ENCODE results near the gene CDK17. TPM values are rescaled to one million over a fixed set of nuclear protein-coding genes. Genes with fewer than 3 reads are reported as not detected.

CDK17 gene
- polyA plus RNA-seq, 1 donor: 28.8 TPM

- DNase-seq: no peak
Measured at GRCh38 chr12:96314723-96315122, 85.5 kb downstream of the CDK17 start.

- no peak for DNase-seq
Measured at GRCh38 chr12:96313606-96314005, 86.6 kb downstream of the CDK17 start.

- DNase-seq: no peak
Measured at GRCh38 chr12:96311191-96311590, 89.0 kb downstream of the CDK17 start.

GRCh38 chr12:96310067-96310466 lies 90.2 kb downstream of the CDK17 start:
- DNase-seq: no peak

- DNase-seq: no peak
Measured at GRCh38 chr12:96308881-96309280, 91.4 kb downstream of the CDK17 start.

- DNase-seq: no peak
Measured at GRCh38 chr12:96305665-96306064, 94.6 kb downstream of the CDK17 start.

- DNase-seq: no peak
Measured at GRCh38 chr12:96303653-96304052, 96.6 kb downstream of the CDK17 start.

GRCh38 chr12:96302687-96303310 lies 97.4 kb downstream of the CDK17 start:
- no peak for DNase-seq

GRCh38 chr12:96301732-96302131 lies 98.5 kb downstream of the CDK17 start:
- no peak for DNase-seq

GRCh38 chr12:96300064-96300463 lies 100.2 kb downstream of the CDK17 start:
- no peak for DNase-seq

GRCh38 chr12:96297504-96297903 lies 102.7 kb downstream of the CDK17 start:
- no peak for DNase-seq

- no peak for DNase-seq
Measured at GRCh38 chr12:96295532-96296160, 104.6 kb downstream of the CDK17 start.

- DNase-seq: no peak
Measured at GRCh38 chr12:96294831-96295230, 105.4 kb downstream of the CDK17 start.

- no peak for DNase-seq
Measured at GRCh38 chr12:96293093-96293492, 107.1 kb downstream of the CDK17 start.

- DNase-seq: no peak
Measured at GRCh38 chr12:96289067-96289466, 111.2 kb downstream of the CDK17 start.

GRCh38 chr12:96285158-96285557 lies 115.1 kb downstream of the CDK17 start:
- DNase-seq: no peak

- DNase-seq: no peak
Measured at GRCh38 chr12:96274331-96274730, 125.9 kb downstream of the CDK17 start.

GRCh38 chr12:96271469-96272199 lies 128.6 kb downstream of the CDK17 start:
- no peak for DNase-seq

- DNase-seq: no peak
Measured at GRCh38 chr12:96266238-96266637, 134.0 kb downstream of the CDK17 start.

- no peak for DNase-seq
Measured at GRCh38 chr12:96265836-96266235, 134.4 kb downstream of the CDK17 start.

GRCh38 chr12:96265400-96265799 lies 134.8 kb downstream of the CDK17 start:
- no peak for DNase-seq

- DNase-seq: no peak
Measured at GRCh38 chr12:96263449-96263902, 136.8 kb downstream of the CDK17 start.

GRCh38 chr12:96261557-96261956 lies 138.7 kb downstream of the CDK17 start:
- no peak for DNase-seq

- DNase-seq: no peak
Measured at GRCh38 chr12:96260644-96261043, 139.6 kb downstream of the CDK17 start.
